Gastroesophageal sphincter (tissue), 3 donors: ENCODE data around the gene DLG4.

ENCODE experiments used
- CTCF ChIP-seq, 4 experiments: fragments of 200-600 bp in 2 of 4; fragments of 450-650 bp in 2 of 4; sonication (generic) in 1 of 4; IDR thresholded peaks; one replicate each; pipeline ENCODE4 v1.5.1; 2017 to 2019; ENCODE audit warnings: antibody characterized with exemption in 4 of 4, mild to moderate bottlenecking in 2 of 4, moderate library complexity in 2 of 4
- EP300 ChIP-seq: sonication (generic); formaldehyde crosslinking; IDR thresholded peaks from one replicate; pipeline ENCODE4 v1.6.1; 2017; ENCODE audit warnings: antibody characterized with exemption, mild to moderate bottlenecking
- POLR2A ChIP-seq, 2 donors: fragments of 450-650 bp; IDR thresholded peaks; one replicate each; pipeline ENCODE4 v1.6.1; 2017; ENCODE audit warnings: antibody characterized with exemption in 2 of 2, mild to moderate bottlenecking in 2 of 2, moderate library complexity in 1 of 2
- POLR2AphosphoS5 ChIP-seq: sonication (generic); formaldehyde crosslinking; IDR thresholded peaks from one replicate; pipeline ENCODE4 v1.6.1; 2017; ENCODE audit warnings: antibody characterized with exemption

DNA sequence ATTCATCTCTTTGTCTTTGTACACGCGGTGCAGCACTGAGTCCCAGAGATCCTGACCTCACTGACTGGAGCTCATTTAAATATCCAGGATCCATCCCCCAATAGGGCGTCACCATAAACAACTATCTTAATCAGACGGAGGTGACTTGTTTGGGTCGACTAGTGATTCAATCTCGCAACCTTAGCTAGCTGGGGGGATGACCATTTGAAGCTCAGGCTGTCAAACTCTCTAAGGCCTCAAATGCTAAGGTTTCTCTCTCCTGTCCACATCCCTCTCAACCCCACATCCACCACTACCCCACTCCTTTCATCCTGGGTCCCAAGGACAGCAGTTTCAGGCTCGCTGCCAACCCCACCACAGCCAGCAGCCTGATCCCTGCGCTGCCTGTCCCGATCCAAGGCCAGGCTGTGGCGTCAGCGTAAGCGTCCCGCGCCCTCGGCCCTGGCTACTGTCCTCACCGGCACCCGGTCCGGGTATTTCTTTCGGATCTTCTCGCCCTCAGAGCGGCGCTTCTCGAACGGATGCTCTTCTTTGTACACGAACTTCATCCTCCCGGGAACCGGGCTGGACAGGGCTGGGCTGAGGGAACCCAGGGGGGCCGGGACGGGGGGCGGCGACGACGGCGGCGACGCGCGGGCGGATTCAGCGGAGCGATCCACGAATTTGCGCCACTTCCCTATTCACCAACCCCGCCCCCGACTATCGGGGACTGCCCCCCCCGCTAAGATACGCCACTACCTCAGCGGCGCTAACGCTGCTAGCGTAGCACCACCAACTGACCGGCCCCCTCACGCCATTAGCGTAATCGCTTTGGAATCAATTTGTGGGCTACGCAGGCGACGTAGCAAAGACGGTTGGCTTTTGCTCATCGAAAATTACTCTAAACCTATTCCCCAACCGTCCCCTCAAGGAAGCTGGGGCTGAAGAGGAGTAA, 22.4 kb upstream of the DLG4 start, which contains the start of gene GABARAP:
- TF ChIP-seq CTCF (IDR thresholded peaks at IDR 0.05) = peak in 1 of 4 experiments; percentile 12
- TF ChIP-seq POLR2A (IDR thresholded peaks at IDR 0.05) = peak; percentile 30 to 59
- no peak for TF ChIP-seq EP300
- peak; percentile 49 for TF ChIP-seq POLR2AphosphoS5
